Measurements from ENCODE around the gene ATP5F1E. TPM values are rescaled to one million over a fixed set of nuclear protein-coding genes. Genes with fewer than 3 reads are reported as not detected.
"Not testable (repeated sequence)": the region's sequence is repeated elsewhere in the genome, so short reads cannot be mapped to it uniquely, and the experiment has no call there.

The ATP5F1E gene
- total RNA-seq, 6 experiments from 2014 or later, result 75.0 to 91.4 (median 84.4) TPM

DNA sequence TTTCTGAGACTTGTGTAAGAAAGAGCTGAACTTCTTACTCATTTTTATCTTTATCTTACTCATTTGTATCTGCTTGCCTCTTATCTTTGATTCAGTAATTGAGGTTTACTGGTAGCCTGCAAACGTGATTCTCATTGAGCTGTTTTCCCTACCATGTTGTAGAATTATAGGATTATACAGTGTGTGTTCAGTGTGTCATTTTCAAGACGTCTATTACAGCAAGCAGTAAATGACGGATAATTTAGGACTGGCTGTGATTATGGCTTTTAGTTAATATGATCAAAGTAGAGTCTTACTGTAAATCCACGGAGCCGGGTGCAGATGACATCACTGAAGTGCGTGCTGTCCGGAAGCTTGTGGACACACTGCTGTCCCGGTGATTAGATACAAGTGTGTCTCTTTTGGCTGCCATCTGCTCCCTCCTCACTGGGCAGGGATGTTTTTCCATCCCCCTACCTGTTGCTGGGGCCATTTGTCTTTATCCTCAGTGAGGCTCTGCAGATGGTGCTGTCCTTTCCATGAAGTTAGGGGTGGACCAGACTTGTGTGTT lies 45.1 kb downstream of the ATP5F1E start:
- H3K27me3 Mint-ChIP-seq (ENCODE audit: insufficient read depth), result no peaks in the 10 kb centered on the region; the same call in none of the 2 replicates
- no peaks in the 10 kb centered on the region for H3K9me3 Mint-ChIP-seq
- H3K36me3 Mint-ChIP-seq (ENCODE audit: low read depth), result peaks cover 46% of the 10 kb centered on the region

DNA sequence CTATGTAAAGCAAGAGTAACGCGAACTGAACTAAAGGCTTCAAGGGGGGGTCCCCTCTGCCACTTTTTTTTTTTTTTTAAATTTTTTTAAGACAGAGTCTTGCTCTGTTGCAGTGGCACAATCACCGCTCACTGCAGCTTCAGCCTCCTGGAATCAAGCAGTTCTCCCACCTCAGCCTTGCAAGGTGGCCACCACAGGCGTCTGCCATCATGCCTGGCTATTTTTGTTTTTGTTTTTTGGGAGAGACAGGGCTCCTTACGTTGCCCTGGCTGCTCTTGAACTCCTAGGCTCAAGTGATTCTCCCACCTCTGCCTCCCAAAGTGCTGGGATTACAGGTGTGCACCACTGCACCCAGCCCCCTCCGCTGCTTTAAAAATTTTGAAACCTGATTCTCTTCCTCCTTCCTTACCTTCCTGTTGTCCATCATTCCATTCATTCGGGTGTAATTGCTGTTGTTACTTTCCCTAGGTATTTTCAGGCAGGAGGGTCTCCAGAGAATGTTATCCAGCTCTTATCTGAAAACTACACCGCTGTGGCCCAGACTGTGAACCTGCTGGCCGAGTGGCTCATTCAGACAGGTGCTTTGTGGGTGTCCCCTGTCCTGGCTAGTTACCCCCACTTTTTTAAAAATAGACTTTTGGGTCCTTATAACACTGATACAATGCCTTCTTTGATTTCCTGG lies 45.7 kb downstream of the ATP5F1E start:
- TF ChIP-seq, protein P1, sequence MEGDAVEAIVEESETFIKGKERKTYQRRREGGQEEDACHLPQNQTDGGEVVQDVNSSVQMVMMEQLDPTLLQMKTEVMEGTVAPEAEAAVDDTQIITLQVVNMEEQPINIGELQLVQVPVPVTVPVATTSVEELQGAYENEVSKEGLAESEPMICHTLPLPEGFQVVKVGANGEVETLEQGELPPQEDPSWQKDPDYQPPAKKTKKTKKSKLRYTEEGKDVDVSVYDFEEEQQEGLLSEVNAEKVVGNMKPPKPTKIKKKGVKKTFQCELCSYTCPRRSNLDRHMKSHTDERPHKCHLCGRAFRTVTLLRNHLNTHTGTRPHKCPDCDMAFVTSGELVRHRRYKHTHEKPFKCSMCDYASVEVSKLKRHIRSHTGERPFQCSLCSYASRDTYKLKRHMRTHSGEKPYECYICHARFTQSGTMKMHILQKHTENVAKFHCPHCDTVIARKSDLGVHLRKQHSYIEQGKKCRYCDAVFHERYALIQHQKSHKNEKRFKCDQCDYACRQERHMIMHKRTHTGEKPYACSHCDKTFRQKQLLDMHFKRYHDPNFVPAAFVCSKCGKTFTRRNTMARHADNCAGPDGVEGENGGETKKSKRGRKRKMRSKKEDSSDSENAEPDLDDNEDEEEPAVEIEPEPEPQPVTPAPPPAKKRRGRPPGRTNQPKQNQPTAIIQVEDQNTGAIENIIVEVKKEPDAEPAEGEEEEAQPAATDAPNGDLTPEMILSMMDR (IDR thresholded peaks at IDR 0.05), result no peak
- no peak for DNase-seq
- H3K9me3 Mint-ChIP-seq, result no peaks in the 10 kb centered on the region
- no peak overlapping the region for H3K4me3 Mint-ChIP-seq
- H3K27me3 Mint-ChIP-seq (ENCODE audit: insufficient read depth), result no peaks in the 10 kb centered on the region; the same call in none of the 2 replicates
- peaks cover 42% of the 10 kb centered on the region for H3K36me3 Mint-ChIP-seq (ENCODE audit: low read depth)
- H3K4me1 Mint-ChIP-seq (ENCODE audit: low read depth), result peaks cover 22% of the 10 kb centered on the region
- no peak overlapping the region for H3K27ac Mint-ChIP-seq

More for the DNA sequence above, 45.1 kb downstream of the ATP5F1E start:
- H3K4me3 Mint-ChIP-seq, result no peak overlapping the region
- H3K27ac Mint-ChIP-seq, result no peak overlapping the region
- H3K4me1 Mint-ChIP-seq (ENCODE audit: low read depth), result peaks cover 22% of the 10 kb centered on the region
- TF ChIP-seq, protein P1 (IDR thresholded peaks at IDR 0.05), result no peak
- no peak for DNase-seq

DNA sequence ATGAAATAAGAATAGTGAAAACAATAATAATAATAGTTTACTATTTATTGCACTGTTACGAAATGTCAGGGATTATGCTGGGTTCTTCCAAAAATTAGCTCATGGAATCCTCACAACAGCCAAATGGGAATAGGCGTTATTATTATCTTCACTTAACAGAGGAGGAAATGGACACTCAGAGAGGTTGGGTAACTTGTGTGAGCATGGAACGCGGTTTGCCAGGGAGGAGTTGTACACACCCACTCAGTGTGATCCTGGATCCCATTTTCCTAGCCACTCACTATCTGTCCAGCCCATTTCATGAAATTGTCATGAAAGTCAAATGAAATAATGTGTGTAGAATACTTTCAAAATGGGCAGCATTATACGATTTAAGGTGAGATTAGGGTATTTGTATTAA lies 46.5 kb downstream of the ATP5F1E start:
- Mint-ChIP-seq H3K27ac (no peak overlapping the region), H3K27me3 (ENCODE audit: insufficient read depth) (no peaks in the 10 kb centered on the region; the same call in none of the 2 replicates), H3K9me3 (no peaks in the 10 kb centered on the region), H3K4me3 (no peak overlapping the region), H3K36me3 (ENCODE audit: low read depth) (peaks cover 35% of the 10 kb centered on the region), H3K4me1 (ENCODE audit: low read depth) (peaks cover 22% of the 10 kb centered on the region)
- TF ChIP-seq, protein P1 (IDR thresholded peaks at IDR 0.05), result no peak
- DNase-seq, result no peak

DNA sequence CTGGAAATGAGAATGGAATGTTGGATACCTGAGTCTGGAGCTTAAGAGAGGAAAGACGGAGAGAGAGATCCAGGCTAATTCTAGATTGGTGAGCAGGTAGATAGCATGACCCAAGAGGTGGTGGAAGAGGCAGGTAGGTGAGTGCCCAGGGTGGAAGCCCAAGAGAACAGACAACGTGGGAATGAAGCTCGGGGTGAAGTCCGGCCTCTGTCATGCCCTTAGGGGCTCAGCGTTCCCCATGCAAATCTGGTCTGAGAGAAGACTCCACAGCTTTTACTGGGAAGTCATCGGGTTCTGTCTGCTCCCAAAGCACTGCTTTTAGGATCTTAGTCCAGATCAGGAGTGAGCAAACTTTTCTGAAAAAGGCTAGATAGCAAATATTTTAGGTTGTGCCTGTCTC lies 47.4 kb downstream of the ATP5F1E start:
- H3K4me3 Mint-ChIP-seq, result no peak overlapping the region
- H3K9me3 Mint-ChIP-seq, result no peaks in the 10 kb centered on the region
- DNase-seq, result no peak
- TF ChIP-seq, protein P1 (IDR thresholded peaks at IDR 0.05), result no peak
- peak overlapping the region; percentile 38; the same call in 1 of the 2 replicates for H3K27ac Mint-ChIP-seq
- H3K36me3 Mint-ChIP-seq (ENCODE audit: low read depth), result peaks cover 31% of the 10 kb centered on the region
- no peaks in the 10 kb centered on the region; the same call in none of the 2 replicates for H3K27me3 Mint-ChIP-seq (ENCODE audit: insufficient read depth)
- H3K4me1 Mint-ChIP-seq (ENCODE audit: low read depth), result peaks cover 22% of the 10 kb centered on the region

DNA sequence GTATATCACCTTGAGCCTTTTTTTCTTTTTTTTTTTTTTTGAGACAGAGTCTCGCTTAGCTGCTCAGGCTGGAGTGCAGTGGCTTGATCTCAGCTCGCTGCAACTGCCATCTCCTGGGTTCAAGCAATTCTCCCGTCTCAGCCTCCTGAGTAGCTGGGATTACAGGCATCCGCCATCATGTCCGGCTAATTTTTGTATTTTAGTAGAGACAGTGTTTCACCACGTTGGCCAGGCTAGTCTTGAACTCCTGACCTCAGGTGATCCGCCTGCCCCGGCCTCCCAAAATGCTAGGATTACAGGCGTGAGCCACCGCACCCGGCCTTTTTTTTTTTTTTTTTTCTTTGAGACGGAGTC lies 49.0 kb downstream of the ATP5F1E start:
- peaks cover 22% of the 10 kb centered on the region for H3K4me1 Mint-ChIP-seq (ENCODE audit: low read depth)
- H3K27ac Mint-ChIP-seq; DNase-seq; H3K4me3 Mint-ChIP-seq; H3K9me3 Mint-ChIP-seq; H3K27me3 Mint-ChIP-seq (ENCODE audit: insufficient read depth): not testable (repeated sequence)
- peaks cover 22% of the 10 kb centered on the region for H3K36me3 Mint-ChIP-seq (ENCODE audit: low read depth)

DNA sequence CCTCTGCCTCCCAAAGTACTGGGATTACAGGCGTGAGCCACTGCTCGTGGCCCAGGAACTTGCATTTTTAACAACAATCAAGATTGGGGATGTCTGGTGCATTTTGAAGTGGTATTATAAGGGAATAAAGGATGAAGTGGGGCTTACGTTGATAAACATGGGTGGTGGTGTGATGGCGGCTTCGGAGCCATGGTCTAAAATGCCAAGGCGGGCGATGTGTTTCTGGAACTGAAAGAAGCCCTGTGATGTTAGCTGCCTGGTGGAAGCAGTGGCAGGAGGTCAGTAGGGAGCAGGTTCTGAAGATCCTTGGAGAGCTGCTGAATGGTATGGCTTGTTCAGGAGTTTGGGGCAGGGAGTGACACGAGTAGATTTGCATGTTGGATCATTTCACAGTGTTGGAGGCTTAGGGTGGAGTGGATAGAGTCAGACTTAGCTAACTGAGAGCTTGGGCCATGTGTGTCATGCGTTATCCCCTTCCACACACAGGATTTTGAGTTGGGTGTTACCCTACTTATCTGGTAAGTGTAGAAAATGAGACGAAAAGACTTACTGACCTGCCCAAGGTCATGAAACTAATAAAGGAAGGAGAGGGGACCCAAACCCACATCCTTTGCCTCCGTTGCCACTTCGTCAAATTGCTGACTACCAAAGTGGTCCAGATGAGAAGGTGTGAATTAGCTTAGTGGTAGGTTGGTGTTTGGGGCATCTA lies 49.6 kb downstream of the ATP5F1E start:
- peaks cover 22% of the 10 kb centered on the region for H3K4me1 Mint-ChIP-seq (ENCODE audit: low read depth)
- H3K27me3 Mint-ChIP-seq (ENCODE audit: insufficient read depth), result no peaks in the 10 kb centered on the region; the same call in none of the 2 replicates
- TF ChIP-seq, protein P1 (IDR thresholded peaks at IDR 0.05), result no peak
- peak overlapping the region; percentile 94 for H3K4me3 Mint-ChIP-seq
- no peaks in the 10 kb centered on the region for H3K9me3 Mint-ChIP-seq
- peaks cover 18% of the 10 kb centered on the region for H3K36me3 Mint-ChIP-seq (ENCODE audit: low read depth)
- H3K27ac Mint-ChIP-seq, result peak overlapping the region; percentile 64
- DNase-seq, result no peak
